HG03095 (cell line): ENCODE results near the gene PRKCA.

Experiments
- ATAC-seq: cut with Tn5 transposase; IDR thresholded peaks from one replicate; pipeline ENCODE4 v1.9.1; 2021; ENCODE audit warnings: moderate library complexity; ENCODE audit not compliant: unreplicated experiment

Gene PRKCA

DNA sequence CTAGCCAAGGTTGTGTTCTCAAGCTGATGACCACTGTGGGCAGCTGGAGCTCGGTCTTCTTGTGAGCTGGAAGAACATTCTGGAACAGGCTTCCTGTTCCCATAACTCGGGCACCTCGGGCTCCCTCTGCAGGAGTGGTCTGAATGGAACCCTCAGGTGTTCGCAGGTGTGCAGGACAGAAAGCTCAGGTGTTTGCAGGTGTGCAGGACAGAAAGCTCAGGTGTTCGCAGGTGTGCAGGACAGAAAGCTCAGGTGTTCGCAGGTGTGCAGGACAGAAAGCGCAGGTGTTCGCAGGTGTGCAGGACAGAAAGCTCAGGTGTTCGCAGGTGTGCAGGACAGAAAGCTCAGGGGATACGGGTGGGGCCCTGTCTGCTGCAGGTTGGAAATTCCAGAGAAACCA, 423.5 kb downstream of the PRKCA start:
- no peak for ATAC-seq

DNA sequence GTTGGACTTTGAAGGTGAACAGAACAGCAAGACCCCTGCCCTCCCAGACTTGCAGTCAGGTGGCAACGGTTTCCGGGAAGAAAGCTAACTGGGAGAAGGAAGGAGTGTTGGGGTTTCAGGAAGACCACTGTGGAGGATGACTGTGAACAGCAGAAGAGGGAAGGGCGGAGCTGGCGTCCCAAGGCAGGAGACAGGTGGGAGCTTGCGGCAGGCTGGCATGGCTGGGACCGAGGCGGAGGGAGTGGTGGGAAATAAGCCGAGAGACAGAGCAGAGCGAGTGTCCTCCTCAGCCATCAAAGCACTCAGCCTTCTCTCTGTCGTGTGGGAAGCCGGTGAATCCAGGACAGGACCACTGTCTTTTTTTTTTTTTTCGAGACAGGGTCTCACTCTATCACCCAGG, 424.0 kb downstream of the PRKCA start:
- ATAC-seq: no peak

DNA sequence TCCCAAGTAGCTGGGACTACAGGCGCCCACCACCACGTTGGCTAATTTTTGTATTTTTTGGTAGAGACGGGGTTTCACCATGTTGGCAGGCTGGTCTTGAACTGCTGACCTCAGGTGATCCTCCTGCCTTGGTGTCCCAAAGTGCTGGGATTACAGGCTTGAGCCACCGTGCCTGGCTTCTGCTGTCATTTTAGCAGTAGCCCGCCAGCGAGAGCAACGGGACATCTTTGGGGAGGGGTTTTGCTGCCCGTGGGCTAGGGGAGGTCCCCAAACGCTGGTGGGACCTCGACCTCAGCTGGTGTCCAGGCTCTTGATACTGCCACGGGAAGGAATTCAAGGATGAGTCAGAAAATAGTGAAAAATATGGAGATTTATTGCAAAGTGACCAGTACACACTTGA, 424.4 kb downstream of the PRKCA start:
- no peak for ATAC-seq

DNA sequence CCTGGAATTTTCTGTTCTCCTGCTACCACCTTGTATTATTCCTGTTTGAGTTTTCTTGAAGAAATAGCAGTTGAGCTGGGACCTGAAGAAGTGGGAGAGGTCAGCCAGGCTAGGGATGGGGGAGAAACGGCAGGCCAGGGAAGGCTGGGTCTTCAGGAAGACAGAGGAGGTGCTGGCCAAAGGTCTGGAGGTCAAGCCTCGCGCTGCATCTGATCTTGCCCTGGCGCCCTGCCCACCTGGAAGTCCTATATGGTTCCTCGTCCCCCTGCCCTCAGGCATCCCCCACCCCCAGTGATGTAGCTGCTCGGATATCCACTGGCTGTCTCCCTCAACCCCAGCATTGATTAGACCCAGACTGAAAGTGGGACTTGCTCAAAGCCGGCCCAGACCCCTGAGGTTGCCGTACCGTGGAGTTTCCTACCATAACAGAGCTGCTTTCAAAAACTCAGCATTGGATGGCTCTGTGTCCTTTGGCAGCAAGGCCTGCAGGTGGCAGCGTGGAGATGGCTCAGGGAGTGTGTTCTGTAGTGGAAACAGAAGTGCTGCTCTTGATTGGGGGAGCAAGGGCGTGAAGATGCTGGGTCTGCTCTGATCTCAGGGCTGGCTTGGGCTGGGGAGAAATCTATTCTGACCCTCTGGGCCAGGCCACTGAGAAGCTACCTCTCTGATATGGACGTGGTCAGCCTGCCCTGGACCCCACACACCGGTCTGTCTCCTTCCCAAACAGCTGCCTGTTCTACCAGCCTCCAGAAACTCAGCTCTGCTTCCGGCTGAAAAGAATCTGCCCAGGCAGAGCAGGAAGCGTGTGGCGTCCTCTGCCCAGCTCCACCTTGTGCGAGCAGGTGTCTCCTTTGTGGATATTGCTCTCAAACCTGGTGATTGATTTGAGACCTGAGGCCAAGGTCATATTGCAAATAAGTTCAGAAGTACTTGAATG, 425.5 kb downstream of the PRKCA start:
- ATAC-seq: no peak

DNA sequence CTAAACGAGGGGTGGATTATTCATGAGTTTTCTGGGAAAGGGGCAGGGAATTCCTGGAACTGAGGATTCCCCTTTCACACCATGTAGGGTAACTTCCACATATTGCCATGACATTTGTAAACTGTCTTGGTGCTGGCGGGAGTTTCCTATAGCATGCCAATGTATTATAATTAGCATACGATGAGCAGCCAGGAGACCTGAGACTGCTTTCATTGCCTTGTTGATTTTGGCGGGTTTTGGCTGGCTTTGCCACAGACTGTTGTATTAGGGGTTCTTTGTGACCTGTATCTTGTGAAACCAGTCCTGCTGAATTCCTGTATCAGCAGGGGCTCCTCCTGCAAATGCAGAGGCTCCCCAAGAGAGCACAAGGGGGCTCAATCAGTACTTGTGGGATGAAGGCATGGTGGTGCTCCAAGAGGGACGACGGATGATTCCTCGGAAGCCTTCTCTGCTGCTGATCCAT, 428.1 kb downstream of the PRKCA start:
- ATAC-seq: no peak

DNA sequence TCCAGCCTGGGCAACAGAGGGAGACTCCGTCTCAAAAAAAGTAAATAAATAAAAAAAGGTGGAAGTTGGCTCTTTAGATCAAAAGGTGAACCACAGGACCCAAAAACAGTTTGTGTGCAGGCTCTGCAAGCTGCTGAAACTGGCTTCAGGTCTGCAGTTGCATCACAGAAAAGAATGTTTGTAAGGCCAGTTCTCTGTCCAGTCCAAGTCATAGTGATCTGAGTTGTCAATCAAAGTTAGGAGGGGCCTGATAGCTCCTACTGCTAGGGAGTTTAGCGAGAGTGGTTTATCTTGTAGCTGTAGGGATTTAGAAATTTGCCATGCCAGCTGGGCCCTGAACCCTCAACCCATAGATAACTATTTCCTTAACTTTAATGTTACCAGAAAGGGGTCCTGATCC, 431.3 kb downstream of the PRKCA start:
- no peak for ATAC-seq

DNA sequence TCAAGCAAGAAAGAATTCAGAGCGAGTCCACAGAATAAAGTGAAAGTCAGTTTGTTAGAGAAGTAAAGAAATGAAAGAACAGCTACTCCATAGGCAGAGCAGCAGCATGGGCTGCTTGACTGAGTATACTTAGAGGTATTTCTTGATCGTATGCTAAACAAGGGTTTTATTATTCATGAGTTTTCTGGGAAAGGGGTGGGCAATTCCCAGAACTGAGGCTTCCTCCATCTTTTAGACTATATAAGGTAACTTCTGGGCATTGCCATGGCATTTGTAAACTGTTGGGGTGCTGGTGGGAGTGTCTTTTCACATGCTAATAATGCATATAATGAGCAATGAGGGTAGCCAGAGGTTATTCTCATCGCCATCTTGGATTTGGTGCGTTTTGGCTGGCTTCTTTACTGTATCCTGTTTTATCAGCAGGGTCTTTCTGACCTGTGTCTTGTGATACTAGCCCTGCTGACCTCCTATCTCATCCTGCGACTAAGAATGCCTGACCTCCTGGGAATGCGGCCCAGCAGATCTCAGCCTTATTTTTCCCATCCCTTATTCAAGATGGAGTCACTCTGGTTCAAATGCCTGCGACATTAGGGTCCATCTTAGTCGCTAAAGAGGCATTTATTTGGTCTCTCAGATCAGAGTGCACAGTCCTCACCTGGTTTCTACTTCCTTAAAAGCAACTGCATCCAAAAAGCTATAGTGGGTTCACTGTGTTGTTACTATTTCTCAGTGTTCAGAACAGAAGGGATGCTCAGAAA, 432.0 kb downstream of the PRKCA start:
- ATAC-seq: no peak

DNA sequence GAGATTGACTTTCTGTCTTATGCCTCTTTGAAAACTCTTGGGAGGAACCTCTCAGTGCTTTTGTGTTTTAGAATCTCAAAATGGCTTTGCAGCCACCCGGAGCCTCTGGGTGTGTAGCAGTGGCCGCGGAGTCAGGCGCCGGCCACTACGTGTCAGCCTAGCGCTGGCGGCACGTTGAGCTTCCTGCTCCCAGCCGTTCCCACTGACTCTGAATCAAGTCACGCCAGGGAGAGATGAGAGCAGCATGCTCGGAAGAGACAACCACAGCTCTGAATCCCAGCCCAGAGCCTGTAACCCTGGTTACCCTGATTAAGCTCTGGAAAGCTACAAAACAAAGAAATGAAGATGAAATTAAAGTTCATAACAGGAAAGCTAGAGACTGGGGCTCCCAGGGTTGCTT, 435.1 kb downstream of the PRKCA start:
- ATAC-seq: no peak

DNA sequence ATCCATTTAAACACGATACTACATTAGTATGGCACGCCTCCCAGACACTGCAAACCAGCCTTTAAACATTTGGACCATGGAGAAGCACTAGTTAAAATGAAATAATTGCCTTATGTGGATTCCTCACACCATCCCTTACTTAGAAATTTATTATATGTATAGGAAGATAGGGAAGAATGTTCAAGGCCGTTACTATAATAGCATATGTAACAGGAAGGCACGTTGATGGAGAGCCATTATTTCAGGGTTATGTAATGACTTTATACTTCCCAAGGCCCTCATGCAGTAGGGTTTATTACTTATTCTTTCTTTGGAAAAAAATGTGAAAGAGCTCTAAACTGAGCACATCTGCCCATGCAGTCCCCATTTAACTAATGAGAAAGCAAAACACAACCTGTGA, 435.9 kb downstream of the PRKCA start:
- ATAC-seq: no peak

DNA sequence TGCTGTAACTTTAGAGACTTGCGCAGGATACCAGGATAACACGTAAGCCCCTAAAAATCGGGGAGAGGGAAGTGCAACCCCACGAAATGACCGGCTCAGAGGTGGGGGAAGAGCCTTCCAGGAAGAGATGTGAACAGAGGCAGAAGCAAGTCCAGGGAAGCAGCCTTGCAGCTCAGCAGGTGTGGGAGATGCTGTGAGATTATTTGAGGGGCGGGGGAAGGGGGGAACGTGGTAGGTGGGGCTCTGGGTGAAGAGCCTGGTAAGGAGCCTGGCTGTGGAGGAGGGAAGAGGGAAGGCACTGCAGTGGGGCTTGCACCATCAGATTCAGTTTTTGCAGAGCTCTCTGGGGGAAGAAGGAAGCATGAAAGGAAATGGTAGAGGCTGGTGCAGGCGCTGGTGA, 437.1 kb downstream of the PRKCA start:
- ATAC-seq: no peak

DNA sequence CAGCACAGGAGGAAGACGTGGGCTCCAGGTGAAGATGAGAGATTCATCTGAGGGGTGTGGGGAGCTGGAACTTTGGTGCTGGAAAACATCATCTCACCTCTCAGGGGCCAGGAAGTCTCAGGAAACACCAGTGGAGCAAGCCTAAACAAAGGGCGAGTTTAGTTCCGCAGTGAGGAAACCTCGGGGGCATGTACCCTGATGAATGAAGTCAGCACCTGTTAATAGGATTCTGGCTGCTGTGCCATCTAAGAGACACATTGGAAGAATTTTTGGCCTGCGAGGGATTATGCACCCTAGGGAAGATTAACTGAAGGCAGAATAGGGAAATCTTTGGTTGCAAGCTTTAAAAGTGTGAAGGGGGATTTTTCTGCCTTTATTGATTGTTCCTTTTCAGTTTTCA, 437.8 kb downstream of the PRKCA start:
- ATAC-seq: no peak

DNA sequence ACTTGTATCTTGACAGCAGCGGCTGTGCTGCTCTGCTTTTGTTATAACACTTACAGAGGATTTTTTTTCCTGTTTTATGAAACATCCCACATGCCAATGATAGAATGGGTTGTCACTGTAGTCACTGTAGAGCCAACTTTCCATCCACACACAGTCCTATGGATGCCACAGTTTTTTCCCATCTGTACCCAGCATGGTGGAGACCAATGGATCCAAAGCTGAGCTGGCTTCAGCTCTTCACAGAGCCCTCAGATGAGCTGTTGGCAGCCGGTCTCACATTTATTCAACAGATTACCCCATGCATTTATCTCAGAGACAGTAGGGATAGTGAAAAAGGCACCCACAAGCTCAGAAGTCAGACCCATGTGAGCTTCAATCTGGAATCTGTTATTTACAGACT, 441.1 kb downstream of the PRKCA start:
- no peak for ATAC-seq

DNA sequence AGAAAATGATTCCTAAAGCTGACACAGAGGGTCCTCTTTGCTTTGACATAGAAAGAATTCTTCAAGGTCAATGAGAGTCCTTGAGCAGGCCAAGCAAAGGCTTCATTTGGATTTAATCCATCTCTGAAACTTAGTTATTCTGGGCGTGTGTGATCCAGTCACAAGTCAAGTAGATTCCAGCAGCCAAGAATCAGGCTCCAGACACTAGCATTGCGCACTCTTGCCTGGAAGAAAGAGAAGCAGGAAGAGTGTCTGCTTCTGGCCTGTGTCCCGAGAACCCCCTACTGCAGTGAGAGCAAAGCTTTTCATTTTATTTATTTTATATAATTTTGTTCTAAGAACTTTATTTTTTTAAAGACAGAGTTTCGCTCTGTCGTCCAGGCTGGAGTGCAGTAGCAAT, 444.3 kb downstream of the PRKCA start:
- no peak for ATAC-seq

DNA sequence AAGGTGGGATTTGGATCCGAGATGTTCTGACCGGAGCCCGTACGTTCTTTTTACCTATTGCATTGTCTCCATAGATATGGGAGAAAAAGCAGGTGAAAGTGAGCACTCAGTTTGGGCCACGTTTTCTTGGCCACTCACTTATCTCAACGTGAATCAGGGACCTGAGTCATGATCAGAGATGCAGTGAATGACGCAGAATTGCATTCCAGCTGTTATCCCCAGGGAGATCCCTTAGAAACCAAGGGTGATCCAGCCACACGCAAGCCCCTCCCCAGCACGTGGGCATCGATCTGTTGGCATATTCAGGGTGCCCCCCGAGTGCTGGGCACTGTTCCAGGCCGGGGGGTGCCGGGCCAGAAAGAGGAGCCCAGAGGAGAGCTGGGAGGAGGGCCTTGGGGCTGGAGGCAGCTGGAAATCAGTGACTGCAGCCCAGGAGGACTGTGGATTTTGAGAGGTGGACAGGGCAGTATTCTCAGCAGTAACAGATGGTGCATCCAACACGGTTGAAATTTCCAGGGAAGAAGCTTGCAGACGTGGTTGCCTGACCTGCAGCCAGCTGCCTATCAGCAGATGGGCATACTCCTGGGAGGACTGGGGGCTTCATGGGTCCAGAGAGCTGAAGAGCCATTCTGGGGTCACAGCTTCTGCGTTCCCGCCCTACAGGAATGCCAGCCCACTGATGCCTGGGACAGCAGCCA, 445.3 kb downstream of the PRKCA start:
- ATAC-seq: no peak

DNA sequence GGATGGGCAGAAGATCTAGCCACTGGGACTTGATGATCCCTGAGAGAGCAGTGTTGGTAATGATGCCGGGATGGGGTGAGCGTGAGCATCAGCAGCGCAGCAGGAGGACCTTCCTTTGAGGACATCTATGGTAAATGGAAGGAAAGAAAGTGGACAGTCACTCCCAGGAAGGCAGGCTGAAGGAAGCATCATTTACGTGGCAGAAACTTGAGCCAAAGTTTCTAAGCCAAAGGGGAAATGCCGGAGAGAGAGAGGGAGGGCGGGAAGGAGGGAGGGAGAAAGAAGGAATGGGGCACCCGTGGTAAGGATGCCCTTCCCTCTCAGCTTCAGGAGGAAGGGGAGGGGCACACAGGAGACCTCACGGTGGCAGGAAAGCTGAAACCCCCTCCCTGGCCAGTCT, 446.2 kb downstream of the PRKCA start:
- no peak for ATAC-seq

DNA sequence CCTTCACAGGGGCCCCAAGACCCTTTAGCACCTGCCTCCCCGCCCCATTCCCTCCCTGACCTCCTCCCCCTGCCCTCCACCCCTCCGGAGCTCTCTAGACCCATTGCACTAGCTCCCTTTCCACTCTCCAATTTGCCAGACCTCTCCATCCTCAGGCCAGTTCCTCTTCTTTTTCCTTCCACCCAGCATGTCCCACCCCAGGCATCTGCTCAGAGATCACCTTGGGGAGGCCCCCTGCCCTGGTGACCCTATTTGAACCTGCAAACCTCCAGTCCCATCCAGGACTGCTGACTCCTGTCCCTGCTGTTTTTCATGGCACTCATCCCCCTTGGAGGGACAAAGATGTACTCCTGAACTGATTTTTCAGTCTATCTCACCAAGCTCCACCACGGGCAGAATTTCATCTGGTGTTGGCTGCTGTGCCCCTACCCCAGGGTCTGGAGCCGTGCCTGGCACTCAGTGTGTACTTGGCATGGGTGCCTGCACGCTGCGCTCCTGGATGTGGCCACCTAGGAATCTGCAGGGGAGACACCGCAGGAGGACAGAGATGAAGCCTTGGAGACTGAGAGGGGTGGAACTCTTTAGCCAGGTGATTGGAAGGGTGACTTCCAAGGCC, 446.9 kb downstream of the PRKCA start:
- no peak for ATAC-seq

DNA sequence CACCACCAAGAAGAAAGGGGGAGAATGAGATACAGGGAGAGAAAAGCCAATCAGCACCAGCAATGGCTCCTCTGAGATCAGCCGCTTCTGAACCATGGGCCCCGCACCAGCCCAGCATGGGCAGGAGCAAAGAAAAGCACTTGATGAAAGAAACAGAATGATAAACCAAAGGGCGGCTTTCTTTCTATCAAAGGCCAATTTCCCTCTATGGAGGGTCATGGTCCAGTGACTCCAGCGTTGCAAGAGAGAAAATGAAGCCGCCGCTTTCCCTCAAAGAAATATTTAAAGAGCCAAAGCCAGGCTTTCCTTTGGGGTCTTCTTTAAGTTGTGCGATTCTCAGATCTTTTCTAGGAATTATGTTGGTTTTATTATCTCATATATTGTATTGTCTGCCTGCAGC, 447.7 kb downstream of the PRKCA start:
- ATAC-seq: no peak

DNA sequence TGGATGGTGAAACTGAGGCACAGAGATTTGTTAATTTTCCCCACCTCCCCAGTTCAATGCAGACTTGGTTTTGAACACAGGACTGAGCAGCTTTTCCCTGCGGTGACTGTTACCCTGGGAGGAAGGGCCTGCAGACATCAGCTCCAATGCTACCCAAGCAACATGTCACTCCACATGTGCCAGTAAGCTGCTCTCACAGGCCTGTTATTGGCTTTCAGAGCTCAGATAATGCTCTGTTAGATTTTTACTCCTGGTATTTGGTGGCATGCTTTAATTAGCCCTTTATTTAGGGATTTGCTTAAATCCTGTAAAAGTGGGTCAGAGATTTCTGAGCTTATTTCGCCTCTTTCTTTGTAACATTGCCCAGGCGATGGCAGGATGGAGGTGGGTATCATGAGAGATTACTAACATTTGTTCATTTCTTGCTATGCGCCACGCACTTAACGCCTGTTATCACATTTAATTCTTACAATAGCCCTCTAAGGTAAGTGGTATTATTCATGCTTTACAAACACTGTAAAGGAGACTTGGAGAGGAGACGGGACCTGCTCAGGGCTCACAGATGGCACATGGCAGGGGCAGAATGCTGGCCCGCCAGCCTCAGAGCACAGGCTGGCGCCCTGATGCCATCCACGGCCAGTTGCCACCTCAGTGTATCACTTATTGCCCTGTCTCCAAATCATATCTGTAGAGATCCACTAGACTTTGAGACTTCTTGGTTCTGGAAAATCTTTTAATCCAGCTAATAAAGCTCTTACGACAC, 448.5 kb downstream of the PRKCA start:
- no peak for ATAC-seq

DNA sequence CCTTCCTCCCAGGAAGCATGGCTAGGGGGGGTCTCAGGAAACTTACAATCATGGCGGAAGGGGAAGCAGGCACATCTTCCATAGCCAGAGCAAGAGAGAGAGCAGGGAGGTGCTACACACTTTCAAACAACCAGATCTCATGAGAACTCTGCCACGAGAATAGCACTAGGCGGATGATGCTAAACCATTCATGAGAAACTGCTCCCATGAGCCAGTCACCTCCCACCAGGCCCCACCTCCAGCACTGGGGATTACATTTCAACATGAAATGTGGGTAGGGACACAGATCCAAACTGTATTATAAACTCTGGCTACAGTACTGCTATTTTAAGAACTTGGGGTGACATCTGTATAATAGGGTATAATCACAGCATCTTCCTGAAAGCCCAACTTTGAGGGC, 449.4 kb downstream of the PRKCA start:
- no peak for ATAC-seq

DNA sequence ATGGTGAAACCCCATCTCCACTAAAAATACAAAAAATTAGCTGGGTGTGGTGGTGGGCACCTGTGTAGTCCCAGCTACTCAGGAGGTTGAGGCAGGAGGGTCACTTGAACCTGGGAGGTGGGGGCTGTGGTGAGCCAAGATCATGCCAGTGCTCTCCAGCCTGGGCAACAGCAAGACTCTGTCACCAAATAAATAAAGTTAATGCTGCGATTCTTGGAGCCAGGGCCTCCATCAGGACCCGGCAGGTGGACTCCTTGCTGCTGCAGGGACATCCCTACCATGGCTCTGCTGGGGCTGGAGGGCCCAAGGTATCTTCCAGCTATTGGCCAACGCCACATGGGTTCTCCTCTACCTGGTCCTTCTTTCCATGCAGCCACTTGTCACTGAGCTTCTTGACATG, 450.0 kb downstream of the PRKCA start:
- ATAC-seq: no peak
